ENCODE measurements around the gene PTPRN. TPM values are rescaled to one million over a fixed set of nuclear protein-coding genes. Genes with fewer than 3 reads are reported as not detected.

PTPRN gene
- total and polyA plus RNA-seq, 2 of the 8 experiments (the other 6 are each of a cell fraction or from before 2014, with no cell fraction given) = 5.4 to 8.2 TPM

DNA sequence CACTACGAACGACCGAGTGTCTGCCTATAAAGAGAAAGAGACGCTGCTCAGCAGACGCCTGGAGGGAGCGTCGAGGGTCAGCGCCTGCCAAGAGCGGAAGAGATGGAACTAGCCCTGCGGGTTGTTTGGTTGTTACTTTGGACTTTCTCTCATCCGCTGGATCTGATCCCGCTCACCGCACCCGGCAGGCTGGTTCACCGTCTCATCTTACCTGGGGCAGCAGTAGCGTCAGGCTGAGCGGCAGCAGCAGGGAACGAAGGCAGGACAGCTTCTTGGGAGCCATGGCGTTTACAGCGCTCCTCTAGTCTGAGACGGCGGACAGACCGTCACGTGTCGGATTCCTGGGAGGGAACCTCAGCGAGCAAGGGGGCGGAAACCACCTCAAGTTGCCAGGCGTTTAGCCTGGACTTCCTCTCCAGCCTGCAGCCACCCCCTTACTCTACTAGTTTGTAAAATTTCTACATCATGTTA lies 65.9 kb downstream of the PTPRN start:
- Histone ChIP-seq H3K9me3 (ENCODE audit: insufficient read depth in 2 of 2, low read depth in 1 of 2, low read length in 1 of 2) (no peaks in the 10 kb centered on the region), H3K23me2 (ENCODE audit: low read depth, low read length) (peaks cover 8% of the 10 kb centered on the region), H4K8ac (ENCODE audit: extremely low read depth, insufficient read depth, low read length) (peak overlapping the region; percentile 93), H2BK20ac (ENCODE audit: low read length) (no peak overlapping the region), H2AFZ (ENCODE audit: low read length) (no peak overlapping the region), H3K4me1 (replicated peaks in 1 of 4; ENCODE audit: control insufficient read depth in 3 of 4, insufficient read depth in 4 of 4, low read length in 3 of 4) (peaks cover 0 to 3% (median 3%) of the 10 kb centered on the region in 4 experiments; a peak in 3 of 7 replicates), H4K91ac (replicated peaks; ENCODE audit: insufficient read length, low read length) (no peak overlapping the region), H4K5ac (ENCODE audit: insufficient read length, low read depth, low read length) (no peak overlapping the region), H3K4me2 (ENCODE audit: insufficient read depth in 1 of 2, low read depth in 2 of 2, low read length in 2 of 2) (no peak overlapping the region), H3K4ac (replicated peaks; ENCODE audit: insufficient read length, low read depth, low read length) (no peak overlapping the region), H4K20me1 (replicated peaks in 1 of 2; ENCODE audit: control insufficient read depth in 1 of 2, insufficient read depth in 2 of 2, low read length in 2 of 2) (no peaks in the 10 kb centered on the region), H2AK5ac (ENCODE audit: low read depth, low read length) (no peak overlapping the region), H3K23ac (ENCODE audit: insufficient read length) (no peak overlapping the region), H2BK120ac (replicated peaks; ENCODE audit: low read depth, low read length) (no peak overlapping the region), H3K79me2 (ENCODE audit: control insufficient read depth in 1 of 2, insufficient read depth in 2 of 2, low read length in 2 of 2) (peaks cover 0 to 5% of the 10 kb centered on the region in 2 experiments; a peak in 1 of 4 replicates), H3K9ac (replicated peaks in 1 of 4; ENCODE audit: extremely low read depth in 1 of 4, low read depth in 3 of 4, low read length in 3 of 4) (no peak overlapping the region), H3K36me3 (ENCODE audit: control insufficient read depth in 2 of 4, insufficient read depth in 4 of 4, low read length in 3 of 4) (peaks cover 0 to 3% (median 0%) of the 10 kb centered on the region in 4 experiments; a peak in 2 of 8 replicates), H3K27me3 (replicated peaks in 1 of 4; ENCODE audit: control insufficient read depth in 3 of 4, extremely low read depth in 1 of 4, insufficient read depth in 3 of 4, low read length in 3 of 4) (no peaks in the 10 kb centered on the region), H2BK5ac (ENCODE audit: low read depth, low read length) (no peak overlapping the region), H3K27ac (ENCODE audit: low read depth, low read length) (no peak overlapping the region), H2BK12ac (ENCODE audit: low read depth, low read length) (no peak overlapping the region; the same call in 1 of the 2 replicates), H3K18ac (ENCODE audit: extremely low read depth, low read length) (no peak overlapping the region), H2BK15ac (ENCODE audit: low read length) (no peak overlapping the region), H3K4me3 (ENCODE audit: extremely low read depth in 1 of 4, insufficient read depth in 2 of 4, low read depth in 3 of 4, low read length in 4 of 4) (no peak overlapping the region), H3K79me1 (ENCODE audit: low read depth, low read length) (0 out of 2 replicates have a peak, but pooled peaks cover 5% of the 10 kb centered on the region), H3K14ac (ENCODE audit: insufficient read length) (no peak overlapping the region), H3K56ac (replicated peaks; ENCODE audit: insufficient read length, low read depth, low read length) (no peak overlapping the region)
- DNase-seq (ENCODE audit: low read depth in 1 of 2, low spot score in 2 of 2) (no peak), FAIRE-seq (no peak)
- WGBS, 2 experiments (ENCODE audit: extremely low coverage in 1 of 2, insufficient coverage in 1 of 2, insufficient read length in 1 of 2, insufficient replicate concordance in 2 of 2, low coverage in 1 of 2, low lambda C conversion rate in 2 of 2, missing lambda C conversion rate in 1 of 2) = 84% methylated on average over 28 of the region's 28 CpGs; no CpG with 5 or more reads in 1 of the 2 experiments
- ChIA-PET POLR2A (ENCODE audit: partially characterized antibody) (interaction anchor here (0.9 to 14.9 kb wide), 3 partner anchors 10 to 22 kb away, joined by 3 to 190 read pairs (median 8); partner anchors contain the start of gene ABCB6), CTCF (ENCODE audit: partially characterized antibody) (interaction anchor here (0.8 to 3.0 kb wide), 2 partner anchors 10 to 55 kb away, joined by 3 to 18 read pairs; partner anchors contain the start of gene TUBA4B)
- TF ChIP-seq SRF (IDR thresholded peaks at IDR 0.05; ENCODE audit: low read depth, low read length) = no peak
- no peak for TF ChIP-seq GABPA (IDR thresholded peaks at IDR 0.05; ENCODE audit: borderline replicate concordance, insufficient read depth, low read length)
- no peak for TF ChIP-seq POLR2A (IDR thresholded peaks at IDR 0.05; ENCODE audit: control extremely low read depth in 1 of 2, low read depth in 2 of 2, low read length in 2 of 2)
- TF ChIP-seq, protein P1, sequence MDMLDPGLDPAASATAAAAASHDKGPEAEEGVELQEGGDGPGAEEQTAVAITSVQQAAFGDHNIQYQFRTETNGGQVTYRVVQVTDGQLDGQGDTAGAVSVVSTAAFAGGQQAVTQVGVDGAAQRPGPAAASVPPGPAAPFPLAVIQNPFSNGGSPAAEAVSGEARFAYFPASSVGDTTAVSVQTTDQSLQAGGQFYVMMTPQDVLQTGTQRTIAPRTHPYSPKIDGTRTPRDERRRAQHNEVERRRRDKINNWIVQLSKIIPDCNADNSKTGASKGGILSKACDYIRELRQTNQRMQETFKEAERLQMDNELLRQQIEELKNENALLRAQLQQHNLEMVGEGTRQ (IDR thresholded peaks at IDR 0.05; ENCODE audit: low read length) = no peak
- TF ChIP-seq BCL11A (IDR thresholded peaks at IDR 0.05; ENCODE audit: low read depth in 2 of 2, low read length in 2 of 2) = no peak
- no peak for TF ChIP-seq KDM4A (IDR thresholded peaks at IDR 0.05; ENCODE audit: low read depth, low read length, severe bottlenecking)
- TF ChIP-seq SIN3A (conservative IDR thresholded peaks at IDR 0.05 in 1 of 2, IDR thresholded peaks at IDR 0.05 in 1 of 2; ENCODE audit: low read depth in 1 of 2, low read length in 2 of 2) = no peak
- TF ChIP-seq RFX5 (IDR thresholded peaks at IDR 0.05; ENCODE audit: borderline replicate concordance, low read depth, low read length) = no peak
- TF ChIP-seq SUZ12 (IDR thresholded peaks at IDR 0.05; ENCODE audit: low read length) = no peak
- TF ChIP-seq JUND (IDR thresholded peaks at IDR 0.05; ENCODE audit: low read length) = no peak
- TF ChIP-seq SIX5 (IDR thresholded peaks at IDR 0.05; ENCODE audit: low read depth, low read length) = no peak
- no peak for TF ChIP-seq BACH1 (IDR thresholded peaks at IDR 0.05; ENCODE audit: low read length)
- TF ChIP-seq CHD1 (IDR thresholded peaks at IDR 0.05; ENCODE audit: low read depth, low read length) = no peak
